GM12864 (cell line): ENCODE data around the gene TMEM231.
"Not testable (repeated sequence)": the region's sequence is repeated elsewhere in the genome, so short reads cannot be mapped to it uniquely, and the experiment has no call there.

Experiments
- DNase-seq: peaks from one replicate; pipeline ENCODE4 v3.0.0-alpha.2; 2011; ENCODE audit warnings: low read depth
- H3K4me3 ChIP-seq: 2 replicates; pipeline ENCODE4 v1.5.1; 2011; ENCODE audit warnings: mild to moderate bottlenecking, low read depth, low read length, control low read depth
- CTCF ChIP-seq: IDR thresholded peaks from 2 replicates; pipeline ENCODE4 v1.5.1; 2011; ENCODE audit warnings: low read depth, mild to moderate bottlenecking, moderate library complexity, low read length, control low read depth, inconsistent platforms; ENCODE audit errors: missing control alignments

TMEM231 gene

GRCh38 chr16:75529959-75530358 lies 26.1 kb downstream of the TMEM231 start:
- no peak for TF ChIP-seq CTCF
- no peak overlapping the region for H3K4me3 ChIP-seq
- DNase-seq = no peak

DNA sequence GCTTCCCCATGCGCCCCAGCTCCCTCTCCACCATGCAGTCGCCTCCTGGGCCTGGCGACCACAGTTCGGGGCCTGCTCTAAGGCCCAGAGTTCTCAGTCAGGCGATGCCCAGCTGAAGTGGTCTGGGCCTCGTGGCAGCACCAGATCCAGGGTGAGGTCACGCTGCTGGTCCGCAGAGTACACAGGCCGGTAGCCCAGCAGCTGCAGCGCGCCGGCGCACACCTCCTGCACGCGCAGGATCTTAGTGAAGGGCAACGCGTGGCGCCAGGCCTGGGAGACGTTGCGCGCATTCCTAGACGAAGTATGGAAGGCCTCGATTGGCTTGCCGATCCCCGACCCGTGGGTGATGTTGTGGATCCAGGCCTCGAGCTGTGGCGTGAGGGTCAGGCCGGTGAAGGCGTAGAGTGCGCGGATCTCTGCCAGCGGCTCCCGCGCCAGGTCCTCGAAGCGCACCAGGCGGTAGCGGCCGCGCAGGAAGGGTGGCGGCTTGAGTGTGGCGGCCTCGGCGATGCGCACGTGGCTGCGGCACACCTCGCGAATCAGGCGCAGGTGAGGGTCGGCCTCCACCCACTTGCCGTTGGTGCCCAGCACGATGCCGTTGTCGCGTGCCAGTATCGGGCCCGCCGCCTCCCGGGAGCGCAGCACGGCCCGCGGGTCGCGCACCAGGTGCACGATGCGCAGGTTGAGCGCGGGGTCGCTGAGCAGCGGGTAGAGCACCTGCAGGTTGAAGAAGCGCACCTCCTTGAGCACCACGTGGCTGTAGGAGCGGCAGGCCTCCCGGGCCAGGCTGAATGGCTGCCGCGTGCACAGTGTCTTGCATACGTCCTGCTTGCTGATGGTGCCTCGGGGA lies 26.8 kb downstream of the TMEM231 start:
- no peak for DNase-seq
- no peak overlapping the region for H3K4me3 ChIP-seq
- no peak for TF ChIP-seq CTCF

DNA sequence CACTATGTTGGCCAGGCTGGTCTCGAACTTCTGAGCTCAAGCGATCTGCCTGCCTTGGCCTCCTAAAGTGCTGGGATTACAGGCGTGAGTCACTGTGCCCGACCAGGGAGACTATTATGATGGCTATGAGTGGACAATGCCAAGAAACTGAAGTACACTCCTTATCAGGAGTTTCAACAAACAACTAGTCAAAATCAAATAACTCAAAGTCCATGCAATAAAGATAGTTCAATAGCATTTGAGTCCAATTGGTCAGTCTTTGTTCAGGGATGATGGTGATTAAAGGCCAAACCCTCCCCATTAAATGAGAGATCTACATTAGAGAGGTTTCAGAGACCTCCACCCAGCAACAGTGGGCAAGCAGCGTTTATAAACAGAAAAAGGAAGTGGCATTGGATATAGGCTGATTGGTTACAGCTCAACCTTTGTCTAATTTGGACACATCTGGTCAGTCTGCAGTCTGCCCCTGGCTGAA lies 28.2 kb downstream of the TMEM231 start:
- no peak for DNase-seq
- TF ChIP-seq CTCF = no peak
- no peak overlapping the region for H3K4me3 ChIP-seq

DNA sequence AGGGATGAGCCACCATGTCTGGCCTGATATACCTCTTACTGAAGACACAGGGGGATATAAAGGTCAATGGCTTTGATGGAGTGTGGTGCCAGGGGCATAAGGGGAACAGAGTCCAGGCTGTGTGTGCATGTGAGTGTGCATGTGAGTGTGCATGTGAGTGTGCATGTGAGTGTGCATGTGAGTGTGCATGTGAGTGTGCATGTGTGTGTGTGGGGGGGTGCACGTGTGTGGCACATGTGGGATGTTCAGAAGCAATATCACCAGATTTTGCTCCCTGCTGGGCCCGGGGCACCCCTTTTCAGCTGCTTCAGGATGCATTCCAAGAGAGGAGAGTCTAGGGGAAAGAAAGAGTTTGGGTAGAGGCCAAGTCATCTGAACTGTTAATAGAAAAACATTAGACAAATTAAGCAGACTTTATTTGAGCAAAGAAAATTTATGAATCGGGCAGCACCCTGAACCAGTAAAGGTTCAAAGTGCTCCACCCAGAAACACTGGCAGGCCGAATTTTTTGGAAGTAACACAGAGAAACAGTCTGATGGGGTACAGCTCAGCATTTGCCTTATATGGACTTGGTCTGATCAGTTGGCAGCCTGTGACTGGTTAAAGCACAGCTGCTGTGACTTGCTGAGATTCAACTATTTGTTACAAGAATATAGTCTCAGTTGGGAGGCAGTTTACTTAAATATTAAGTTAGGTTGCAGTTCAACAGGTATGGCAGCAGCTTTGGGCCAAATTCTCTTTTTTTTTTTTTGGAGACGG lies 29.8 kb downstream of the TMEM231 start:
- no peak overlapping the region for H3K4me3 ChIP-seq
- TF ChIP-seq CTCF = no peak
- no peak for DNase-seq

- no peak for DNase-seq
- TF ChIP-seq CTCF = no peak
- no peak overlapping the region for H3K4me3 ChIP-seq
These were observed 36.9 kb downstream of the TMEM231 start for GRCh38 chr16:75519175-75519574.

DNA sequence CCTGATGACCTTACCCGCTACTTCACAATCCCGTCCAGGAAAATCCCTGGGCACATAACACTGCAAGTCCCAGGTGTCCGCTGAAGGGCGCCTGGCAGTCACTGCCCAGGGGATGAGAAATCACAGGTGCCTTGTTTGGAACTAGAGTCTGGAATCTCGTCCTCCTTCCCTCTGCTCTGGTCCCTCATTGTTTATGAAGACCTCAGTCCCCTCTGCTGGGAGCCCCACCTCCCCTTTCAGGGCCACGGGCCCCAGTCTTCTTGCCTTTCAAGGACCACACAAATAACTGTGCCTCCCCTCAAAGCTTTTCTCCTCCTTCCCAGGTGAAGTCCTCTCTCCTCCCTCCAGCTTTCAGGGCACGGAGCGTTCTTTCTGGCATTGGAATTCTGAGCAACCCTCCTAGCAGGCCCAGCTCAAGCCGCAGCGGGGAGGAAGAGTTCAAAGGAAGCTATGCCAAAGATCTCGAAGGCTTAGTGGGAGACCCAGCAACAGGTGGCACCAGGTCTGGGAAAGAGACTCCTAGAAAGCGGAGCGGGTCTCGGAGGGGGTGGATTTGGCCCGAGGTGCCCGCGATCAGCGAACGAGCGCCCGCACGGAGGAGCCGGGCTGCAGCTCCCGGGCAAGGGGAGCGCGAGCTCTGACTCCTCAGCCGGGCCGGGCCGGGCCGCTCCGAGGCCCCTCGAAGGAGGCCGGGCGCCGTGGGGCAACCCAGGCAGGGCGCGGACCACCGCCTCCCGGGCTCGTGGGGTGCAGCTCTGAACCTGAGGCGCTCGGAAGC lies 39.7 kb downstream of the TMEM231 start:
- DNase-seq = not testable (repeated sequence)
- peak overlapping the region; percentile 64 for H3K4me3 ChIP-seq

- DNase-seq = no peak
- no peak for TF ChIP-seq CTCF
These were observed 41.8 kb downstream of the TMEM231 start for GRCh38 chr16:75514296-75514695.

More at GRCh38 chr16:75514296-75514695, 41.8 kb downstream of the TMEM231 start:
- no peak overlapping the region for H3K4me3 ChIP-seq
